LNCAP (cell line): ENCODE measurements around the gene LTBP1.

Source experiments
- CTCF ChIP-seq: fragments of 450-650 bp; IDR thresholded peaks from 2 replicates; pipeline ENCODE4 v1.5.1; 2017; ENCODE audit warnings: mild to moderate bottlenecking

Gene LTBP1

GRCh38 chr2:33321876-33322483, 375.2 kb downstream of the LTBP1 start:
- TF ChIP-seq CTCF = no peak

- no peak for TF ChIP-seq CTCF
These were observed 375.9 kb downstream of the LTBP1 start for GRCh38 chr2:33322612-33323011.

GRCh38 chr2:33323957-33324356, 377.2 kb downstream of the LTBP1 start:
- no peak for TF ChIP-seq CTCF

- TF ChIP-seq CTCF = no peak
These were observed 379.3 kb downstream of the LTBP1 start for GRCh38 chr2:33326100-33326499.

- no peak for TF ChIP-seq CTCF
These were observed 386.7 kb downstream of the LTBP1 start for GRCh38 chr2:33333433-33333832.

- TF ChIP-seq CTCF = no peak
These were observed 387.3 kb downstream of the LTBP1 start for GRCh38 chr2:33334083-33334482.

GRCh38 chr2:33335516-33335915, 388.8 kb downstream of the LTBP1 start:
- TF ChIP-seq CTCF = no peak

GRCh38 chr2:33336036-33336625, 389.4 kb downstream of the LTBP1 start:
- TF ChIP-seq CTCF = no peak
